ENCODE results near the gene C14orf119. TPM values are rescaled to one million over a fixed set of nuclear protein-coding genes. Genes with fewer than 3 reads are reported as not detected.
"Not testable (repeated sequence)": the region's sequence is repeated elsewhere in the genome, so short reads cannot be mapped to it uniquely, and the experiment has no call there.

C14orf119 gene
- total RNA-seq, 2 donors from 2014 or later, result 40.3 to 53.4 TPM

DNA sequence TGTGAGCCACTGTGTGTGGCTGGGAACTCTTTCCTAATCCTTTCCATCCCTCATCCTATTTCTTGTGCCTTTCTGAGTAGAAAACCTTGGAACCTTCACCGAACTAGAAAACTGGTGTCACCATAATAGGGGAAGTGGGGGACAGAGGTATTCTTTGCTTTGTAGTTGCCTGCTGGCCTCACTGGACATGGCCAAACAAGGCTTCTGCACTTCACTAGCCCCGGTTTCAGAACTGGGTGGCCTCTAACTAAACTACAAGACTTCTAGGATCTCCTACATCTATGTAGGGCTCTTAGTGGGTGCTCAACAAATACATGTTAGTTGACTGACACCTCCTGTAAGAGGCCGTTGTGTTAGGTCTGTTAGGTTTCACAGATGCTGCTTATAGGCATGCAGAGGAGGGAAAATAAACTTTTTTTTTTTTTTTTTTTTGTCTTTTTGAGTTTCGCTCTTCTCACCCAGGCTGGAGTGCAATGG is 10.1 kb downstream of the C14orf119 start:
- Mint-ChIP-seq H3K27ac (no peak overlapping the region), H3K36me3 (ENCODE audit: low read depth) (no peaks in the 10 kb centered on the region), H3K4me3 (no peak overlapping the region), H3K27me3 (no peaks in the 10 kb centered on the region), H3K9me3 (no peaks in the 10 kb centered on the region), H3K4me1 (no peaks in the 10 kb centered on the region)
- ATAC-seq (replicated peaks), result no peak

GRCh38 chr14:23106747-23107045 is 11.4 kb downstream of the C14orf119 start:
- peak overlapping the region; percentile 0 for H3K27ac Mint-ChIP-seq
- no peaks in the 10 kb centered on the region for H3K9me3 Mint-ChIP-seq
- no peaks in the 10 kb centered on the region for H3K4me1 Mint-ChIP-seq
- no peak for ATAC-seq (replicated peaks)
- H3K27me3 Mint-ChIP-seq, result no peaks in the 10 kb centered on the region
- H3K4me3 Mint-ChIP-seq, result no peak overlapping the region
- H3K36me3 Mint-ChIP-seq (ENCODE audit: low read depth), result no peaks in the 10 kb centered on the region

DNA sequence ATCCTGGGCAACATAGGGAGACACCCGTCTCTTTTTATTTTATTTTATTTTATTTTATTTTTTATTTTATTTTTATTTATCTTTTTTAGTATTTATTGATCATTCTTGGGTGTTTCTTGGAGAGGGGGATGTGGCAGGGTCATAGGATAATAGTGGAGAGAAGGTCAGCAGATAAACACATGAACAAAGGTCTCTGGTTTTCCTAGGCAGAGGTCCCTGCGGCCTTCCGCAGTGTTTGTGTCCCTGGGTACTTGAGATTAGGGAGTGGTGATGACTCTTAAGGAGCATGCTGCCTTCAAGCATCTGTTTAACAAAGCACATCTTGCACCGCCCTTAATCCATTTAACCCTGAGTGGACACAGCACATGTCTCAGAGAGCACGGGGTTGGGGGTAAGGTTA is 12.3 kb downstream of the C14orf119 start:
- not testable (repeated sequence) for H3K27ac Mint-ChIP-seq; H3K4me1 Mint-ChIP-seq; H3K9me3 Mint-ChIP-seq; ATAC-seq (replicated peaks); H3K4me3 Mint-ChIP-seq; H3K27me3 Mint-ChIP-seq; H3K36me3 Mint-ChIP-seq (ENCODE audit: low read depth)

- H3K27ac Mint-ChIP-seq, H3K27me3 Mint-ChIP-seq, H3K4me1 Mint-ChIP-seq: not testable (repeated sequence)
Measured at GRCh38 chr14:23108169-23108568, 12.9 kb downstream of the C14orf119 start.

DNA sequence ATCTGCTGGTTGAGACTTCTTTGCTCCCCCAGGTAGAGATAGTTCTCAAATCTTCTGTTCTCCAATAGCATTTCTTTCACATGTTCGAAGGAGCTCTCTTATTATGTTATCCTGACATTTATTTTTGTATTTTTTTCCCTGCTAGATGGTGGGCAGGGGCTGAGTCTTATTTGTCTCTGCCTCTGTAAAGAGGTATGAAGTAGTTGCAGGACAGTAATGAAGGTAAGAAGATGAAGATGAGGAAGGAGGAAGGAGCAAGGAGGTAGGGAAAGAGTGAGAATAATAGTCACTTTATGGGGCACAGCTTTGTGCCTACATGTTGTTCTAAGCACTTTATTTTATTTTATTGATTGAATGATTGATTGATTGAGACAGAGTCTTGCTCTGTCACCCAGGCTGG is 14.5 kb downstream of the C14orf119 start:
- H3K4me1 Mint-ChIP-seq, result peaks cover under 1% of the 10 kb centered on the region

More at GRCh38 chr14:23108169-23108568, 12.9 kb downstream of the C14orf119 start:
- H3K36me3 Mint-ChIP-seq (ENCODE audit: low read depth); H3K4me3 Mint-ChIP-seq; H3K9me3 Mint-ChIP-seq; ATAC-seq (replicated peaks): not testable (repeated sequence)

GRCh38 chr14:23110579-23111365 is 15.5 kb downstream of the C14orf119 start:
- Mint-ChIP-seq H3K4me3 (no peak overlapping the region), H3K36me3 (ENCODE audit: low read depth) (no peaks in the 10 kb centered on the region), H3K4me1 (peaks cover 5% of the 10 kb centered on the region), H3K9me3 (no peaks in the 10 kb centered on the region), H3K27ac (no peak overlapping the region), H3K27me3 (peaks cover 6% of the 10 kb centered on the region)
- no peak for ATAC-seq (replicated peaks)

More for the DNA sequence above, 14.5 kb downstream of the C14orf119 start:
- Mint-ChIP-seq H3K4me3 (no peak overlapping the region), H3K9me3 (no peaks in the 10 kb centered on the region), H3K27me3 (peaks cover 3% of the 10 kb centered on the region), H3K36me3 (ENCODE audit: low read depth) (no peaks in the 10 kb centered on the region), H3K27ac (no peak overlapping the region)
- ATAC-seq (replicated peaks), result no peak

DNA sequence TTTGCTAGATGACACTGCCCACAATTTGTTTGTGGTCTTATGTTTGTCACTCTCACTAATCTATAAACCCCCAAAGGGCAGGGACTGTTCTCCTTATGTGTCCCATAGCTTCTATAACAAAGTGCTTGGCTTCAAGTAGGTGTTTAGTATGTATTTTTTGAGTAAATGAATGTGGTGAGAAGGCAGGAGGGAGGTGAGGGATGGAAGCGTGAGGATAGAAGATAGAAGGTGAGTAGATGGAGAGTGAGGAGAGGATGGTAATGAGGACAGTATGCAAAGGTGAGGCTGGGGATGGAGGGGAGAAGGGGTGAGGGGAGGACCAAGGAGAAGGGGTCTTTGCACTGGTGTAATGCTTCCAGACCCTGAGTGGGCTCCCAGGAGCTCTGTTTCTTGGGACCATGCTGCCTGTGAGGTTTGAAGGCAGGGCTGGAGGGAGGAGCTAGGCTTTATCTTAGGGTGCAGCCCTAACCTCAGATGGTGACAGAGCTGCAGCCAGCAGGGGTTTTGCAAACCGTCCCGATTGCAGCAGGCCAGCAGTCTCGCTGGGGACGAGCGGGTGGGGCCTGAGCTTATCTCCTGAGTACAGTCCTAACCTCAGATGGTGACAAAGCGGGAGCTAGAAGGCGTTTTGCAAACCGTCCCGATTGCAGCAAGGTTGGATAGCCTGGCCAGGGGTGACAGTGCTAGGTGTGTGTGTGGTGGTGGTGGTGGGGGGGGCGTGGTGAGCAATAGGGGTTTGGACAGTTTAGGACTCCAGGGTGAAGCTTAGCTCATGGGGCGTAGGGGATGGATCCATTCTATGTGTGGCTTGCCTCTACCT is 17.3 kb downstream of the C14orf119 start:
- H3K9me3 Mint-ChIP-seq, result no peaks in the 10 kb centered on the region
- H3K27ac Mint-ChIP-seq, result no peak overlapping the region
- ATAC-seq (replicated peaks), result no peak
- no peaks in the 10 kb centered on the region for H3K36me3 Mint-ChIP-seq (ENCODE audit: low read depth)
- no peak overlapping the region for H3K4me3 Mint-ChIP-seq
- peaks cover 5% of the 10 kb centered on the region for H3K4me1 Mint-ChIP-seq
- peaks cover 6% of the 10 kb centered on the region for H3K27me3 Mint-ChIP-seq

- no peaks in the 10 kb centered on the region for H3K9me3 Mint-ChIP-seq
- H3K27me3 Mint-ChIP-seq, result peaks cover 6% of the 10 kb centered on the region
- no peak overlapping the region for H3K27ac Mint-ChIP-seq
- H3K4me3 Mint-ChIP-seq, result no peak overlapping the region
- no peaks in the 10 kb centered on the region for H3K36me3 Mint-ChIP-seq (ENCODE audit: low read depth)
- H3K4me1 Mint-ChIP-seq, result peaks cover 5% of the 10 kb centered on the region
- no peak for ATAC-seq (replicated peaks)
Measured at GRCh38 chr14:23113431-23114119, 18.3 kb downstream of the C14orf119 start.

GRCh38 chr14:23114120-23114458 is 18.8 kb downstream of the C14orf119 start:
- no peak for ATAC-seq (replicated peaks)
- Mint-ChIP-seq H3K27me3 (peaks cover 6% of the 10 kb centered on the region), H3K4me1 (peaks cover 5% of the 10 kb centered on the region), H3K9me3 (no peaks in the 10 kb centered on the region), H3K36me3 (ENCODE audit: low read depth) (no peaks in the 10 kb centered on the region), H3K4me3 (no peak overlapping the region), H3K27ac (no peak overlapping the region)

DNA sequence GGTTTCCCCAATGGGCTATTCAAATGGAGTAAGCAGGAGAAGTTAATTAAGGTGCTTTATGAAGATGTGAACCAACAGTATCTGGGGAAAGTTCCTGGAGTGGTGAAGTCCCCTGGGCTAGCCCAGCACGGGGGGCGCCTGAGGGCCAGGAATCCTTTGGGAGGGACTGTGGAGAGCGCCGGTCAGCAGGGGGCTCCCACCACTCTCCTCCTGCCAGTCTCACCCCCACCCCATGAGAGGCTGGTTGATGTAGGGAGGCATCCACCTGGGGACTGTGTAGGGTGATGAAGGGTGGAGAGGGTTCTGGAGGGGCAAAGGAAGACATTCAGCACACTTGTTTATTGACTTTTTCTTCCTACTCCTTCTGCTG is 19.3 kb downstream of the C14orf119 start:
- no peak for ATAC-seq (replicated peaks)
- H3K9me3 Mint-ChIP-seq, result no peaks in the 10 kb centered on the region
- peaks cover 6% of the 10 kb centered on the region for H3K27me3 Mint-ChIP-seq
- no peak overlapping the region for H3K4me3 Mint-ChIP-seq
- H3K4me1 Mint-ChIP-seq, result peaks cover 5% of the 10 kb centered on the region
- H3K36me3 Mint-ChIP-seq (ENCODE audit: low read depth), result no peaks in the 10 kb centered on the region
- peak overlapping the region; percentile 29 for H3K27ac Mint-ChIP-seq

DNA sequence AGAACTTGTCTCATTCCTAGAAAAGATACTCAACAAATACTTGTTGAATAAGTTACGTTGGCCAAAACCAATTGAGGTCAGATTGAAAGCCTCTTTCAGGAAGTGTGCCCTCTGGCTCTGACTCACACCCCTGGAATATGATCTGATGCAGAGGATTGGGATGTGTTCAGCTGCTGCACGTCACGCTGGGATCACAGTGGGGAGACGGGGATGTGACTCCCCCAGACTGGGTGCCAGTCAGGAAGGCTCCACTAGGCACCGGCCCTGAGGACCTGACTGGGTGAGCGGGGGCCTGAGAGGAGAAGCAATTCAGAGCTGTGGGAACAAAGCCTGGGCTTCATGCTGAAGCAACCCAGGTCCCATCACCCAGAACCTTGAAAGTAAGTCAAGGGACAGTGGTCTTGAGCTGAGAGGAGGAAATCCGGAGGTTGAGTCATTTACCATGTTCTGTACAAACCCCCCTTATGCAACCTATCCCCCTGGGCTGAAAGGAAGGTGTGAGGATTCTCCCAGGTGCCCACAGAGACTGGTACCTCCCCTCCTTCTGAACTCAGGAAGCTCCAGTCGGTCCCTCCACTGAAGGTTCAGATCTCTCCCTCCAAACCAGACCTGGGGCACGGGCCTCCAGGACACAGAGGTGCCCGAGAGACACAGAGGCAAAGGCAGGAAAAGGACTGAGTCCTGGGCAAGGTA is 19.9 kb downstream of the C14orf119 start:
- ATAC-seq (replicated peaks), result peak; percentile 64
- Mint-ChIP-seq H3K4me3 (no peak overlapping the region), H3K9me3 (no peaks in the 10 kb centered on the region), H3K4me1 (peaks cover 5% of the 10 kb centered on the region), H3K27ac (peak overlapping the region; percentile 29), H3K36me3 (ENCODE audit: low read depth) (no peaks in the 10 kb centered on the region), H3K27me3 (peaks cover 6% of the 10 kb centered on the region)

DNA sequence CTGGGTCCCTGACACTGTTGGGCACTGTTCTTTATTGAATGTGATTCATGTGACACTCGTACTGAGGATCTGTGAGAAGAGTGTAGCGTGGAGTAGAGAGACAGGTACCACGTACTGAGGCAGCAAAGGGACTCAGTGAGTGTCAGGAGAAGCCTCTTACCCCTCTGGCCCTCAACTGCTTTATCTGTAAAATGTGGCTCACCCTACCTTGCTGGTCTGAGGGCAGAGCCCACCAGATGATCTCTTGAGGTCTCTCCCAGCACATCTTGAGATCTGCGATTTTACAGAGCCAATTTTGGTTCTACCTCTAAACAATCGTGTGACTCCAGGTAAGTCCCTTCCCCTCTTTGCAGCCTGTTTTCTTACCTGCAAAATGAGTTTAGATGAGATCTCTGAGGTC is 20.6 kb downstream of the C14orf119 start:
- ATAC-seq (replicated peaks), result no peak
- peaks cover 9% of the 10 kb centered on the region for H3K4me1 Mint-ChIP-seq
- no peaks in the 10 kb centered on the region for H3K9me3 Mint-ChIP-seq
- H3K36me3 Mint-ChIP-seq (ENCODE audit: low read depth), result no peaks in the 10 kb centered on the region
- H3K27me3 Mint-ChIP-seq, result peaks cover 6% of the 10 kb centered on the region
- no peak overlapping the region for H3K27ac Mint-ChIP-seq
- H3K4me3 Mint-ChIP-seq, result no peak overlapping the region

- Mint-ChIP-seq H3K27ac (peak overlapping the region; percentile 58), H3K27me3 (peaks cover 6% of the 10 kb centered on the region)
- no peak for ATAC-seq (replicated peaks)
Measured at GRCh38 chr14:23117371-23118020, 22.2 kb downstream of the C14orf119 start.

More at GRCh38 chr14:23117371-23118020, 22.2 kb downstream of the C14orf119 start:
- no peaks in the 10 kb centered on the region for H3K9me3 Mint-ChIP-seq
- no peaks in the 10 kb centered on the region for H3K36me3 Mint-ChIP-seq (ENCODE audit: low read depth)
- no peak overlapping the region for H3K4me3 Mint-ChIP-seq
- H3K4me1 Mint-ChIP-seq, result peaks cover 15% of the 10 kb centered on the region
